ENCODE measurements around the gene OBSCN. TPM values are rescaled to one million over a fixed set of nuclear protein-coding genes. Genes with fewer than 3 reads are reported as not detected.

Gene OBSCN
- total RNA-seq, 1 experiment from 2014 or later: 33.3 TPM

GRCh38 chr1:228211531-228212414 lies 3.9 kb downstream of the OBSCN start:
- H4K5ac ChIP-seq (ENCODE audit: insufficient read length, low read depth, low read length): no peak overlapping the region
- no peak overlapping the region for H3K14ac ChIP-seq (ENCODE audit: insufficient read depth, low read length)
- Mint-ChIP-seq H3K9me3 (no peaks in the 10 kb centered on the region), H3K4me3 (peak overlapping the region in 1 of 2 experiments; percentile 53; a peak in 1 of 5 replicates), H3K27ac (no peak overlapping the region), H3K36me3 (ENCODE audit: insufficient read depth in 1 of 3, low read depth in 3 of 3) (peaks cover 3 to 11% (median 9%) of the 10 kb centered on the region in 3 experiments; a peak in 5 of 7 replicates), H3K27me3 (ENCODE audit: low read depth) (peaks cover 3% of the 10 kb centered on the region), H3K4me1 (no peaks in the 10 kb centered on the region)
- H3K9me3 ChIP-seq (ENCODE audit: control insufficient read depth, low read depth, low read length): no peaks in the 10 kb centered on the region
- no peak for DNase-seq
- no peak overlapping the region for H3K9ac ChIP-seq (ENCODE audit: extremely low read depth, insufficient read length, low read length)
- TF ChIP-seq, protein P1, sequence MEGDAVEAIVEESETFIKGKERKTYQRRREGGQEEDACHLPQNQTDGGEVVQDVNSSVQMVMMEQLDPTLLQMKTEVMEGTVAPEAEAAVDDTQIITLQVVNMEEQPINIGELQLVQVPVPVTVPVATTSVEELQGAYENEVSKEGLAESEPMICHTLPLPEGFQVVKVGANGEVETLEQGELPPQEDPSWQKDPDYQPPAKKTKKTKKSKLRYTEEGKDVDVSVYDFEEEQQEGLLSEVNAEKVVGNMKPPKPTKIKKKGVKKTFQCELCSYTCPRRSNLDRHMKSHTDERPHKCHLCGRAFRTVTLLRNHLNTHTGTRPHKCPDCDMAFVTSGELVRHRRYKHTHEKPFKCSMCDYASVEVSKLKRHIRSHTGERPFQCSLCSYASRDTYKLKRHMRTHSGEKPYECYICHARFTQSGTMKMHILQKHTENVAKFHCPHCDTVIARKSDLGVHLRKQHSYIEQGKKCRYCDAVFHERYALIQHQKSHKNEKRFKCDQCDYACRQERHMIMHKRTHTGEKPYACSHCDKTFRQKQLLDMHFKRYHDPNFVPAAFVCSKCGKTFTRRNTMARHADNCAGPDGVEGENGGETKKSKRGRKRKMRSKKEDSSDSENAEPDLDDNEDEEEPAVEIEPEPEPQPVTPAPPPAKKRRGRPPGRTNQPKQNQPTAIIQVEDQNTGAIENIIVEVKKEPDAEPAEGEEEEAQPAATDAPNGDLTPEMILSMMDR (conservative IDR thresholded peaks at IDR 0.05): no peak
- H3K4me1 ChIP-seq (ENCODE audit: insufficient read depth, low read length): no peaks in the 10 kb centered on the region; the same call in 1 of the 2 replicates
- no peak overlapping the region for H2BK15ac ChIP-seq (ENCODE audit: low read depth, low read length)
- H3K79me1 ChIP-seq (ENCODE audit: insufficient read depth, low read depth, low read length, poor library complexity, severe bottlenecking): no peaks in the 10 kb centered on the region
- H3K4me2 ChIP-seq (ENCODE audit: insufficient read depth, insufficient read length, low read length): peak overlapping the region; percentile 43
- no CpG with 5 or more reads among the region's 96 CpGs for WGBS (ENCODE audit: extremely low coverage, insufficient read length, low lambda C conversion rate)
- no peaks in the 10 kb centered on the region for H3K79me2 ChIP-seq (ENCODE audit: insufficient read depth, low read length)
- H4K20me1 ChIP-seq (ENCODE audit: control insufficient read depth, insufficient read depth, insufficient read length): no peaks in the 10 kb centered on the region
- no peak overlapping the region for H3K4ac ChIP-seq (ENCODE audit: low read depth, low read length)
- no peak overlapping the region for H2AK5ac ChIP-seq (ENCODE audit: insufficient read length, low read length)
- H3K23me2 ChIP-seq (ENCODE audit: insufficient read length, low read depth, low read length, poor library complexity, severe bottlenecking): peaks cover 15% of the 10 kb centered on the region
- no peak overlapping the region for H3K27ac ChIP-seq (ENCODE audit: insufficient read length, low read depth, low read length)
- H3K27me3 ChIP-seq (ENCODE audit: insufficient read depth, low read length): no peaks in the 10 kb centered on the region; the same call in 1 of the 2 replicates
- no peak overlapping the region for H2BK5ac ChIP-seq (ENCODE audit: insufficient read length, low read length)
- no peak overlapping the region for H2BK120ac ChIP-seq (ENCODE audit: low read depth, low read length, poor library complexity, severe bottlenecking)
- H2BK20ac ChIP-seq (ENCODE audit: low read depth, low read length, poor library complexity, severe bottlenecking): no peak overlapping the region
- no peak overlapping the region for H4K91ac ChIP-seq (ENCODE audit: insufficient read length, low read depth, low read length)
- no peak overlapping the region for H3T11ph ChIP-seq (ENCODE audit: low read length)
- H2BK12ac ChIP-seq (ENCODE audit: insufficient read length, low read depth, low read length): no peak overlapping the region
- H2AFZ ChIP-seq (ENCODE audit: low read length): no peak overlapping the region
- no peak overlapping the region for H4K8ac ChIP-seq (replicated peaks; ENCODE audit: insufficient read length, low read depth, low read length)
- H3K18ac ChIP-seq (ENCODE audit: insufficient read length, low read depth, low read length): no peak overlapping the region
- no peak overlapping the region for H3K56ac ChIP-seq (ENCODE audit: insufficient read length, low read depth, low read length)
- no peak overlapping the region for H3K23ac ChIP-seq (ENCODE audit: insufficient read length, low read depth, low read length)

All from H9 (cell line).